HepG2 (cell line): ENCODE results near the gene PNKP. TPM values are rescaled to one million over a fixed set of nuclear protein-coding genes. Genes with fewer than 3 reads are reported as not detected.

Source experiments
- BRCA1 ChIP-seq: sonication (generic); formaldehyde crosslinking; IDR thresholded peaks from 2 replicates; pipeline ENCODE4 v1.4.0; 2020; ENCODE audit warnings: missing genetic modification reagents
- HNF4G ChIP-seq, 2 experiments: sonication (generic) in 1 of 2; formaldehyde crosslinking in 1 of 2; IDR thresholded peaks; 2 replicates each; pipeline versions ENCODE4 v1.4.0 to v1.6.1; 2011 to 2020; ENCODE audit warnings: borderline replicate concordance in 2 of 2, low read depth in 2 of 2, mild to moderate bottlenecking in 2 of 2, low read length in 1 of 2, missing genetic modification reagents in 1 of 2, moderate library complexity in 1 of 2
- KDM2A ChIP-seq: sonication (generic); formaldehyde crosslinking; IDR thresholded peaks from 2 replicates; pipeline ENCODE4 v1.4.0; 2020; ENCODE audit warnings: low read depth, missing genetic modification reagents, borderline replicate concordance
- MED8 ChIP-seq: sonication (generic); formaldehyde crosslinking; IDR thresholded peaks from 2 replicates; pipeline ENCODE4 v1.8.1; 2023; ENCODE audit warnings: mild to moderate bottlenecking, missing genetic modification reagents; ENCODE audit not compliant: insufficient replicate concordance
- NR2C2 ChIP-seq: sonication (generic); formaldehyde crosslinking; IDR thresholded peaks from 2 replicates; pipeline ENCODE4 v1.4.0; 2020; ENCODE audit warnings: missing genetic modification reagents, mild to moderate bottlenecking, moderate library complexity, borderline replicate concordance
- RFX3 ChIP-seq: IDR thresholded peaks from 2 replicates; pipeline ENCODE4 v1.6.1; 2016; ENCODE audit warnings: missing biosample characterization, missing genetic modification reagents
- SMAD3 ChIP-seq: sonication (generic); formaldehyde crosslinking; IDR thresholded peaks from 2 replicates; pipeline ENCODE4 v1.4.0; 2020; ENCODE audit warnings: missing genetic modification reagents
- SPEN ChIP-seq: sonication (generic); formaldehyde crosslinking; IDR thresholded peaks from 2 replicates; pipeline ENCODE4 v1.5.1; 2020; ENCODE audit warnings: low read depth, mild to moderate bottlenecking, missing genetic modification reagents
- STAT5B ChIP-seq: sonication (generic); formaldehyde crosslinking; IDR thresholded peaks from 2 replicates; pipeline ENCODE4 v1.4.0; 2020; ENCODE audit warnings: missing genetic modification reagents
- TBX2 ChIP-seq: sonication (generic); formaldehyde crosslinking; IDR thresholded peaks from 2 replicates; pipeline ENCODE4 v1.5.0; 2020; ENCODE audit warnings: missing genetic modification reagents, mild to moderate bottlenecking, borderline replicate concordance
- ZBTB20 ChIP-seq: sonication (generic); formaldehyde crosslinking; IDR thresholded peaks from 2 replicates; pipeline ENCODE4 v1.8.1; 2023; ENCODE audit warnings: missing genetic modification reagents, low read depth, mild to moderate bottlenecking, borderline replicate concordance
- ZEB1 ChIP-seq: IDR thresholded peaks from 2 replicates; pipeline ENCODE4 v1.6.1; 2012; ENCODE audit warnings: mild to moderate bottlenecking, low read depth, inconsistent platforms; ENCODE audit not compliant: insufficient replicate concordance
- ZFY ChIP-seq: sonication (generic); formaldehyde crosslinking; IDR thresholded peaks from 2 replicates; pipeline ENCODE4 v1.4.0; 2020; ENCODE audit warnings: missing genetic modification reagents
- ZNF142 ChIP-seq: sonication (generic); formaldehyde crosslinking; IDR thresholded peaks from 2 replicates; pipeline ENCODE4 v1.4.0; 2020; ENCODE audit warnings: missing genetic modification reagents
- ZNF281 ChIP-seq: sonication (generic); formaldehyde crosslinking; IDR thresholded peaks from 2 replicates; pipeline ENCODE4 v1.4.0; 2020; ENCODE audit warnings: missing genetic modification reagents, borderline replicate concordance
- ZNF614 ChIP-seq: IDR thresholded peaks from 2 replicates; pipeline ENCODE4 v1.6.1; 2018; ENCODE audit warnings: missing biosample characterization, missing genetic modification reagents, inconsistent platforms, borderline replicate concordance
- polyA plus RNA-seq, 8 experiments: library from polyadenylated mRNA; depleted of rRNA in 3 of 8; stranded (reverse) in 7 of 8; unstranded in 1 of 8; fragments of >200 nt; fragmentation: Illumina TruSeq in 4 of 8; extraction: Trizol in 4 of 8; gene quantifications; 2 replicates each; pipeline versions ENCODE4 v1.2.1 to v1.2.3, GENCODE V29; 2011 to 2016; ENCODE audit warnings: low read depth in 4 of 8, missing spikeins in 1 of 8, mixed read lengths in 1 of 8; ENCODE audit not compliant: insufficient read depth in 1 of 8
- total RNA-seq, 5 experiments: library from RNA; depleted of rRNA; stranded (reverse); fragments of >200 nt; fragmentation: Illumina TruSeq; extraction: Trizol; gene quantifications; 2 replicates each; pipeline ENCODE4 v1.2.3, GENCODE V29; 2016; ENCODE audit warnings: low read depth in 1 of 5
- TF ChIP-seq, protein P1 (sequence below): sonication (generic); formaldehyde crosslinking; IDR thresholded peaks from 2 replicates; pipeline ENCODE4 v1.8.1; 2023; ENCODE audit warnings: missing genetic modification reagents, inconsistent platforms, borderline replicate concordance
- TF ChIP-seq, protein P2 (sequence below): IDR thresholded peaks from 2 replicates; pipeline ENCODE4 v1.6.1; 2016; ENCODE audit warnings: missing genetic modification reagents, missing compliant biosample characterization

PNKP gene
- total and polyA plus RNA-seq, 2 of the 13 experiments (the other 11 are each of a cell fraction or from before 2014, with no cell fraction given): 12.7 to 27.1 TPM

DNA sequence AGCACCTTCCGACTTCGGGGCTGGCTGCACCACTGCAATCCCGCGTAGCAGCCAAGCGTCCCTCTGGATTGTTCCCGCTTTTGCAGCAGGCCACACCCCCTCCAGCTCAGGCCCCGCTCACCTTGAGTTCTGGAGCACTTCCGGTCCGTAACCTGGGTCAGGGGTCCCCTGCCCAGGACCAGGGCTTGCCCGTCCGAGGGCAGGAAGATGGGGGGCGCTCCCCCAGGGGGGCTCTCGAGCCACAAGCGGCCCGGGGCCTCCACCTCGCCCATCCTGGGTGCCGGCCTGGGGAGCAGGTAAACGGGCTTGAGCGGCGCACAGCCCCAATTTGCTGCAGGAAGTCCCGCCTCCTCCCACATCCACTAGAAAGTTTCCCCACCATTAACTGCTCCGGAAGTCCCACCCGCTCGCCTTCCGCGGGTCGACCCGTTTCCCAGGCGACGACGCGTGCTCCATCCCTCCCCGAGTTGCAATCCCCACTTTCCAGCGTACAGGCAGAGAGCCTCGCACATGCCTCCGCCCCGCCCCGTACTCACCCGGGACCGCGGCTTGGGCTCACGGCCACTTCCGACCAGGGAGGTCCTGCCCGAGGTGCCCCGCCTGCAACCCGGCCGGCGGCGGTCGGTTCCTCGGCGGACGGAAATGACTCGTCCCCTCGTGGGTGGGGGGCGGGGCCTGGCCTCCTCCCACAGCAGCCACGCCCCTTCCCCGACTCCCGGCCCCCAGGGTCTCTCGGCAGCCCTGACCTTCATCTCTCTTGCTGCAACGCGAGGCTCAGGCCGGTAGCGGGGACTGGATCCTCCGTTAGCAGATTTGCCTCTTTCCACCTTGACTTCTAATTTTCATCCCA, at the start of gene PNKP (continued):
- TF ChIP-seq ZNF614 (no peak), RFX3 (peak; percentile 79), SPEN (CRISPR knock-in tag) (peak; percentile 92), MED8 (CRISPR knock-in tag) (peak; percentile 89), BRCA1 (CRISPR knock-in tag) (no peak), ZNF142 (no peak), ZEB1 (peak; percentile 72), KDM2A (peak; percentile 79), TBX2 (CRISPR knock-in tag) (peak; percentile 84), NR2C2 (CRISPR knock-in tag) (peak; percentile 95), ZFY (CRISPR knock-in tag) (peak; percentile 77), ZBTB20 (CRISPR knock-in tag) (no peak), STAT5B (CRISPR knock-in tag) (no peak), ZNF281 (CRISPR knock-in tag) (peak; percentile 59; the same call in 1 of the 2 replicates), SMAD3 (CRISPR knock-in tag) (no peak; the same call in 1 of the 2 replicates), HNF4G (IDR thresholded peaks at IDR 0.05; ENCODE audit: borderline replicate concordance, low read depth, low read length) (no peak), HNF4G (CRISPR knock-in tag; IDR thresholded peaks at IDR 0.05; ENCODE audit: borderline replicate concordance, low read depth) (no peak)
- TF ChIP-seq, protein P1, sequence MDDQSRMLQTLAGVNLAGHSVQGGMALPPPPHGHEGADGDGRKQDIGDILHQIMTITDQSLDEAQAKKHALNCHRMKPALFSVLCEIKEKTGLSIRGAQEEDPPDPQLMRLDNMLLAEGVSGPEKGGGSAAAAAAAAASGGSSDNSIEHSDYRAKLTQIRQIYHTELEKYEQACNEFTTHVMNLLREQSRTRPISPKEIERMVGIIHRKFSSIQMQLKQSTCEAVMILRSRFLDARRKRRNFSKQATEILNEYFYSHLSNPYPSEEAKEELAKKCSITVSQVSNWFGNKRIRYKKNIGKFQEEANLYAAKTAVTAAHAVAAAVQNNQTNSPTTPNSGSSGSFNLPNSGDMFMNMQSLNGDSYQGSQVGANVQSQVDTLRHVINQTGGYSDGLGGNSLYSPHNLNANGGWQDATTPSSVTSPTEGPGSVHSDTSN (CRISPR knock-in tag): no peak
- TF ChIP-seq, protein P2, sequence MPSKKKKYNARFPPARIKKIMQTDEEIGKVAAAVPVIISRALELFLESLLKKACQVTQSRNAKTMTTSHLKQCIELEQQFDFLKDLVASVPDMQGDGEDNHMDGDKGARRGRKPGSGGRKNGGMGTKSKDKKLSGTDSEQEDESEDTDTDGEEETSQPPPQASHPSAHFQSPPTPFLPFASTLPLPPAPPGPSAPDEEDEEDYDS (CRISPR knock-in tag): peak; percentile 48
